Progenitor cell of endocrine pancreas (in vitro differentiated cells): Measurements from ENCODE around the gene NDUFAF7. TPM values are rescaled to one million over a fixed set of nuclear protein-coding genes. Genes with fewer than 3 reads are reported as not detected.

ENCODE experiments used
- DNase-seq: peaks from one replicate; pipeline ENCODE4 v3.0.0; 2021; ENCODE audit warnings: low spot score; ENCODE audit not compliant: unreplicated experiment
- H3K27ac Mint-ChIP-seq: 2 replicates; pipeline ENCODE4 v1.8.0; 2021; ENCODE audit warnings: mild to moderate bottlenecking, moderate library complexity, mixed read lengths
- H3K27me3 Mint-ChIP-seq: 2 replicates; pipeline ENCODE4 v1.8.0; 2021; ENCODE audit warnings: mixed read lengths
- H3K36me3 Mint-ChIP-seq: 2 replicates; pipeline ENCODE4 v1.8.0; 2022; ENCODE audit warnings: mixed read lengths; ENCODE audit not compliant: insufficient read depth
- H3K4me1 Mint-ChIP-seq: 2 replicates; pipeline ENCODE4 v1.8.0; 2021; ENCODE audit warnings: low read depth, mixed read lengths
- H3K4me3 Mint-ChIP-seq: 2 replicates; pipeline ENCODE4 v1.8.0; 2021; ENCODE audit warnings: low read depth, mild to moderate bottlenecking, moderate library complexity, mixed read lengths
- H3K9me3 Mint-ChIP-seq: 2 replicates; pipeline ENCODE4 v1.8.0; 2021; ENCODE audit warnings: low read depth, mixed read lengths
- long read RNA-seq: library from polyadenylated mRNA; unstranded; transcript quantifications from one replicate; pipeline ENCODE4 v2.0.0, GENCODE V29; 2020
- total RNA-seq: library from RNA; stranded (reverse); gene quantifications from 2 replicates; pipeline ENCODE4 v1.2.1, GENCODE V29; 2021
- TF ChIP-seq, protein P1 (sequence below): fragments of 200-600 bp; sonication (generic); IDR thresholded peaks from one replicate; pipeline ENCODE4 v1.5.0; 2021; ENCODE audit warnings: antibody characterized with exemption, mild to moderate bottlenecking; ENCODE audit not compliant: unreplicated experiment

NDUFAF7 gene
- total RNA-seq, result 27.6 and 36.2 TPM in 2 replicates
- long read RNA-seq, transcript NDUFAF7-201 (10 exons, 2,176 nt), result major isoform, 36 of 134 reads
- long read RNA-seq, partial matches to known transcripts, result 43 of 134 reads
- long read RNA-seq, other reads (novel, unspliced or antisense), result 55 of 134 reads

DNA sequence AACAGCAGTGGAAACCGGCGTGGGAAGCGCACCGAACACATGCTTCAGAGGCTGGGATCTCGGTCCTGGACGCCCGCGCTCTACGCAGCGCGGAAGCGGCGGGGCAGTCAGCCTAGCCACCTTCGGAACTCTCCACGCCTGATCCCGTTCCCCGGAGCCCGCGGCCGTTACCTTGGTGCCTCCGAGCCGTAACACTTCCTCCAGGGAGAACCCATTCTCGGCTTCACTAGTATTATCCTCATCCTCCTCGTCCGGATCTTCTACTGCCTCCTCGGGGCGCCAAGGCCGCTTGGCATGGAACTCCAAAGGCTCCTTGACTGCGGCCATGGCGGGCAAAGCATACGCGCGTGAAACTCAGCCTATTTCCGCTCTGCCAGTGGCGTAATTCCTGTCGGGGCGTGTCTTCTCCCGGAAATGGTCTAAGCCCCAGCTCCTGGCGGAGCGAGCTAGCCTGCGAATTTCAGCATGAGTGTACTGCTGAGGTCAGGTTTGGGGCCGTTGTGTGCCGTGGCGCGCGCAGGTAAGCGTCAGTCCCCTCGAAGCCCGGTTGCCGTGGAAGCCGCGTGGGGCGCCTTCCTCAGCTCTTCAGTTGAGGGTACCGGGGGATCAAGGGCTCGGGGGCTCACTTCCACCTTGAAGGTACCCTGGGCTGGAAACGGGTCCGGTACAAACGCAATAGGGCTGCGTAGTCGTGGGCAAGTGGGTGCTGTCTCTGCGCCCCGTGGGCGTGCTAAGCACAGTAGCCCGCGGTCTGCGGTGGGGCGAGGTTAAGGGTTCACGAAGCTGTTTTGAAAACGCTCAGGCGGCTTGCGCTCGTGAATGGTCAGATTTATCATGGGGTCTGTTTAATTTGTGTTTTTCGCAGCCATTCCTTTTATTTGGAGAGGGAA lies at the start of gene NDUFAF7, which contains the start of gene CEBPZ:
Gene NDUFAF7, plus strand, starts transcription at position 418 of the 890 bp plus-strand sequence. Its CDS starts 48 bp downstream, at position 466.
Gene CEBPZ, minus strand, starts transcription at position 356 of the 890 bp plus-strand sequence. Its CDS starts 29 bp downstream, at position 327.
- Mint-ChIP-seq H3K9me3 (no peaks in the 10 kb centered on the region), H3K27me3 (no peaks in the 10 kb centered on the region), H3K4me3 (no peak within 1 kb of the TSS), H3K27ac (no peak within 1 kb of the TSS), H3K36me3 (peaks cover 13% of the 10 kb centered on the region), H3K4me1 (peaks cover 7% of the 10 kb centered on the region)
- TF ChIP-seq, protein P1, sequence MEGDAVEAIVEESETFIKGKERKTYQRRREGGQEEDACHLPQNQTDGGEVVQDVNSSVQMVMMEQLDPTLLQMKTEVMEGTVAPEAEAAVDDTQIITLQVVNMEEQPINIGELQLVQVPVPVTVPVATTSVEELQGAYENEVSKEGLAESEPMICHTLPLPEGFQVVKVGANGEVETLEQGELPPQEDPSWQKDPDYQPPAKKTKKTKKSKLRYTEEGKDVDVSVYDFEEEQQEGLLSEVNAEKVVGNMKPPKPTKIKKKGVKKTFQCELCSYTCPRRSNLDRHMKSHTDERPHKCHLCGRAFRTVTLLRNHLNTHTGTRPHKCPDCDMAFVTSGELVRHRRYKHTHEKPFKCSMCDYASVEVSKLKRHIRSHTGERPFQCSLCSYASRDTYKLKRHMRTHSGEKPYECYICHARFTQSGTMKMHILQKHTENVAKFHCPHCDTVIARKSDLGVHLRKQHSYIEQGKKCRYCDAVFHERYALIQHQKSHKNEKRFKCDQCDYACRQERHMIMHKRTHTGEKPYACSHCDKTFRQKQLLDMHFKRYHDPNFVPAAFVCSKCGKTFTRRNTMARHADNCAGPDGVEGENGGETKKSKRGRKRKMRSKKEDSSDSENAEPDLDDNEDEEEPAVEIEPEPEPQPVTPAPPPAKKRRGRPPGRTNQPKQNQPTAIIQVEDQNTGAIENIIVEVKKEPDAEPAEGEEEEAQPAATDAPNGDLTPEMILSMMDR, result no peak
- DNase-seq, result peak; percentile 68

DNA sequence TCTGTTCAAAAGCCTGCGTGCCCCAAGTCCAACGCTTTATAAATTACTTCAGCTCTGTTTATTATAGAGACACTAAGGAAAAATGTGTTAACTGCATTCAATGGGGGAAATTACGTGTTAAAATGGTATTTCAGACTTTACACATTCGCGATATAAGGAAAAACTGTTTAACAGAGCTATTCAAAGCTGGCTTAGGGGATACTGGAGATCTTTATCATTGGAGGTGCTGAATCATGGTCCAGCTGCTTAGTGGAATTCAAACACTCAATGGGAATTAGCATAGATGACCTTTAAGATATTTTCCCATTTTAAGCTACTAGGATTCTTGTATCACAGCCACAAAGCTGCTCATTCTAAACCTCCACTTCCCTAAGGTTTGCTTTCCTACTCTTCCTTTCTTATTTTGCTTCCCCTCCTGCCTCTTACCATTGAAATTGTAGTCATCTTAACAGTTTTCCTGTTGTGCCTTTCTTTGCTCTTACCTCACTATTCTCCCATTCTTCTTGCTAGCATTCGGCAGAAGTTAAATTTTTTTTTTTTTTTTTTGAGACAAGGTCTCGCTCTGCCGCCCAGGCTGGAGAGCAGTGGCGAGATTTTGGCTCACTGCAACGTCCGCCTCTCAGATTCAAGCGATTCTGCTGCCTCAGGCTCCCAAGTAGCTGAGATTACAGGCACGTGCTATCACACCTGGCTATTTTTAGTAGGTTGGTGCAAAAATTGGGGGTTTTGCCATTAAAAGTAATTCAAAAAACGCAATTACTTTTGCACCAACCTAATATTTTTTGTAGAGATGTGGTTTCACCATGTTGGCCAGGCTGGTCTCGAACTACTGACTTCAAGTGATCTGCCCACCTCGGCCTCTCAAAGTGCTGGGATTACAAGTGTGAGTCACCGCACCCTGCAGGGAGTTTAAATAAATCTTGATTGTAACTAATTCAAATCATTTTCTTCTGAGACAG lies 49.5 kb upstream of the NDUFAF7 start:
- Mint-ChIP-seq H3K27ac (no peak overlapping the region), H3K4me3 (no peak overlapping the region), H3K36me3 (no peaks in the 10 kb centered on the region), H3K4me1 (peaks cover 2% of the 10 kb centered on the region), H3K9me3 (no peaks in the 10 kb centered on the region), H3K27me3 (peaks cover 38% of the 10 kb centered on the region)
- DNase-seq, result no peak
- TF ChIP-seq, protein P1, result no peak

- no peak within 1 kb of the TSS for H3K27ac Mint-ChIP-seq
- H3K4me3 Mint-ChIP-seq, result no peak within 1 kb of the TSS
- TF ChIP-seq, protein P1, result no peak
These were observed 42.9 kb upstream of the NDUFAF7 start, which contains the start of gene SULT6B1 for GRCh38 chr2:37188570-37188969. Gene SULT6B1 (minus strand): TSS chr2:37188670. CDS start chr2:37188640, 30 bp downstream.

GRCh38 chr2:37189452-37190153 lies 41.9 kb upstream of the NDUFAF7 start:
- Mint-ChIP-seq H3K4me1 (no peaks in the 10 kb centered on the region), H3K36me3 (no peaks in the 10 kb centered on the region), H3K9me3 (no peaks in the 10 kb centered on the region), H3K27me3 (peaks cover 12% of the 10 kb centered on the region), H3K4me3 (no peak overlapping the region), H3K27ac (no peak overlapping the region)
- TF ChIP-seq, protein P1, result no peak
- no peak for DNase-seq

More at GRCh38 chr2:37188570-37188969, 42.9 kb upstream of the NDUFAF7 start, which contains the start of gene SULT6B1:
- Mint-ChIP-seq H3K9me3 (no peaks in the 10 kb centered on the region), H3K4me1 (no peaks in the 10 kb centered on the region), H3K36me3 (no peaks in the 10 kb centered on the region), H3K27me3 (peaks cover 12% of the 10 kb centered on the region)
- no peak for DNase-seq
